GM19099 (cell line): ENCODE measurements around the gene GNG7.

Experiments
- POLR2A ChIP-seq: IDR thresholded peaks from 3 replicates; pipeline ENCODE4 v1.6.1; 2011; ENCODE audit warnings: low read depth; ENCODE audit not compliant: insufficient read length; ENCODE audit errors: extremely low read depth

The GNG7 gene

DNA sequence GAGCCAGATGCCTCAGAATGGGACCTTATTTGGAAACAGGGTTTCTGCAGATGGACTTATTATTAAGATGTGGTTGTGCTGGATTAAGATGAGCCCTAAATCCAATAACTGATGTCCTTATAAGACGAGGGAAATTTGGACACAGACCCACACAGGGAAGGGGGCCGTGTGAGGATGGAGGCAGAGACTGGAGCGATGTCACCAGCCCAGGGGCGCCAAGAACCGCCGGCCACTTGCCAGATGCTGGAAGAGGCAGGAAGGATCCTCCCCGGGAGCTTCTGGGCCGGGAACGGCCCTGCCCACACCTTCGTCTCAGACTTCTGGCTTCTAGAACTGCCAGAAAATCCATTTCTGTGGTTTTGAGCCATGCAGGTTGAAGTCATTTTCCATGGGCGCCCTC is 26.6 kb downstream of the GNG7 start:
- TF ChIP-seq POLR2A = no peak

GRCh38 chr19:2670217-2670616 is 32.3 kb downstream of the GNG7 start:
- TF ChIP-seq POLR2A = no peak

DNA sequence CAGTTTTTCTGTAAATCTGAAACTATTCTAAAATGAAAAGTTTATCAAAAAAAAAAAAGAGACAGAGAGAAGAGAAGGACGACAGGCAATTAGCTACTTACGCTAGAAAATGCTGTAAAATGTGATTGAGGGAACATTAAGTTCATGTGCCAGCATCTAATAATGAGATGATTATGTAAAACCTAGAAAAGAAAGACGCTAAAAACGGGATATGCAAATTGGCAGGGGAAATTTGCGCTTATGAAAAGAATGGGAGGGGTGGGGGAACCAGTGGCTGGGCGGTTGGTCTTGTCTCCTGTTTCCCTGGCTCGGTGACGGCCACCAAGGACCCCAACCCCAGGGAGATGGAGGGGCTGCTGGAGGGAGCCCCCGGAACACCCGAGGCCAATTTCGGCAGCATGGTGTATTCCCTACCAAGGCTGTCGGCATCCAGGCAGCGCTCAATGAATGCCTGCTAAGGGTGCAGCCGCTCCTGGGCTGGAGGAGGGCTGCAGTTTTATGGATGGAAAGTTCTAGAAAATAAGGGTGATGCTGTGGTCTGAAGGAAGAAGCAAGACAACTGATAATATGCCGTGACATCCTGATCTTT is 34.2 kb downstream of the GNG7 start:
- TF ChIP-seq POLR2A = no peak

- no peak for TF ChIP-seq POLR2A
Measured at GRCh38 chr19:2666344-2666994, 36.0 kb downstream of the GNG7 start.

- TF ChIP-seq POLR2A = no peak
Measured at GRCh38 chr19:2665103-2665502, 37.4 kb downstream of the GNG7 start.

DNA sequence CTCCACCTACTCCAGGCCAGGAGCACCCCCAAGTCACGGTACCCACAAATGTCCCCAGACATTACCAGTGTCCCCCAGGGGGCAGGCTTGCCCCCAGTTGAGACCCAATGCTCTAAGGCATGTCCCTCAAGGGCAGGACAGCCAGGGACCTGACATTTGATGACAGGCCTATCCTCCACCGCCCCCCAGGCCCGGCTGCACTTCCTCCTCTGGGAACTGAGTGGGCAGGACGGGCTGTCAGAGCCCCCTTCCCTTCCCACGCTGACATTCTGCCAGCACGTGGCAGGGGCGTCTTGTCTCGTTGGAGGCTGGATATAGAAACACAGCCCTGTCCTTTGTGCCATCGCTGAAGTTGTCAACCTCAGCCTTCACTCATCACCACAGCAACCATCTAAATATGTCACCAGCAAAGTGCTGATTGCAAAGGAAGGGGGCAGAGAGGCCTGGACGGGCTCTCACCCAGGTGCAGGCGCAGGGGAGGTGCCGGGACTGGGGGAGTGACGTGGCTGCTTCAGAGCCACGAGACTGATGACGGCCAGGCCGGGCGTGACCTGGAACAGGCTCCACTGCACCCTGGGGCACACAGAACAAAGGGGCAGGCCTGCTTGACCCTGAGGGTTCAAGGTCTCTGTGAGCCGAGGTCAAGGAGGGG is 38.4 kb downstream of the GNG7 start:
- TF ChIP-seq POLR2A = no peak

GRCh38 chr19:2661615-2662014 is 40.9 kb downstream of the GNG7 start:
- no peak for TF ChIP-seq POLR2A

- TF ChIP-seq POLR2A = no peak
Measured at GRCh38 chr19:2659856-2660432, 42.5 kb downstream of the GNG7 start.

- TF ChIP-seq POLR2A = no peak
Measured at GRCh38 chr19:2656533-2656932, 46.0 kb downstream of the GNG7 start.

- no peak for TF ChIP-seq POLR2A
Measured at GRCh38 chr19:2653710-2654707, 48.5 kb downstream of the GNG7 start.

- no peak for TF ChIP-seq POLR2A
Measured at GRCh38 chr19:2653218-2653617, 49.3 kb downstream of the GNG7 start.

DNA sequence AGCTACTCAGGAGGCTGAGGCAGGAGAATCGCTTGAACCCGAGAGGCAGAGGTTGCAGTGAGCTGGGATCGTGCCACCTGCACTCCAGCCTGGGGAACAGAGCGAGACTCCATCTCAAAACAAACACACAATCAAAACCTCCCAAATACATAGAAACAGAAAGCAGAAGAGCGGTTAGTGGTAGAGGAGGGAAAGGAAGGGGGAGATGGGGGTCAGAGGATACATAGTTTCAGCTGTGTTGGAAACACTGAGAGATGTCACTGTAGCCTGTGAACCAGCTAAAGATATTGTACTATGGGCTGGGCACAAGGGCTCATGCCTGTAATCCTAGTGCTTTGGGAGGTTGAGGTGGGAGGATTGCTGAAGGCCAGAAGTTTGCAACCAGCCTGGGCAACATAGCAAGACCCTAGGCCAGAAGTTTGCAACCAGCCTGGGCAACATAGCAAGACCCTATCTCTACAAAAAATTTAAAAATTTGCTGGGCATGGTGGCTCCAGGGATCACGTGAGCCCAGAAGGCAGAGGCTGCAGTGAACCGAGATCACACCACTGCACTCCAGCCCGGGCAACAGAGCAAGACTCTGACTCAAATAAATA is 49.9 kb downstream of the GNG7 start:
- no peak for TF ChIP-seq POLR2A

- no peak for TF ChIP-seq POLR2A
Measured at GRCh38 chr19:2650515-2650914, 52.0 kb downstream of the GNG7 start.

- no peak for TF ChIP-seq POLR2A
Measured at GRCh38 chr19:2648528-2648937, 54.0 kb downstream of the GNG7 start.

- TF ChIP-seq POLR2A = no peak
Measured at GRCh38 chr19:2648099-2648498, 54.4 kb downstream of the GNG7 start.

GRCh38 chr19:2646866-2647535 is 55.5 kb downstream of the GNG7 start:
- TF ChIP-seq POLR2A = no peak
